Uterus (tissue), 4 donors: Measurements from ENCODE around the gene TVP23A. TPM values are rescaled to one million over a fixed set of nuclear protein-coding genes. Genes with fewer than 3 reads are reported as not detected.
"Not testable (repeated sequence)": the region's sequence is repeated elsewhere in the genome, so short reads cannot be mapped to it uniquely, and the experiment has no call there.

Source experiments
- DNase-seq, 2 donors: peaks; one replicate each; pipeline ENCODE4 v3.0.0-alpha.2; 2019 to 2020
- H3K27ac ChIP-seq, 2 donors: fragments of 200-600 bp; sonication (generic); 1 replicate in 1 of 2; 2 replicates in 1 of 2; pipeline ENCODE4 v1.5.1; 2016 to 2018
- H3K27me3 ChIP-seq, 2 donors: fragments of 200-600 bp; sonication (generic); one replicate each; pipeline ENCODE4 v1.5.1; 2018 to 2019; ENCODE audit warnings: control low read depth in 1 of 2
- H3K36me3 ChIP-seq, 2 donors: fragments of 200-600 bp; sonication (generic); one replicate each; pipeline ENCODE4 v1.5.1; 2019; ENCODE audit warnings: control low read depth in 1 of 2
- H3K4me1 ChIP-seq, 2 donors: fragments of 200-600 bp; sonication (generic); one replicate each; pipeline ENCODE4 v1.5.1; 2018 to 2019; ENCODE audit warnings: control low read depth in 1 of 2
- H3K4me3 ChIP-seq, 2 donors: fragments of 200-600 bp; sonication (generic); 1 replicate in 1 of 2; 2 replicates in 1 of 2; pipeline ENCODE4 v1.5.1; 2018 to 2019; ENCODE audit warnings: mild to moderate bottlenecking in 1 of 2
- H3K9me3 ChIP-seq, 2 donors: fragments of 200-600 bp; sonication (generic); one replicate each; pipeline ENCODE4 v1.5.1; 2019; ENCODE audit warnings: control low read depth in 1 of 2
- POLR2A ChIP-seq, 2 donors: fragments of 450-650 bp; IDR thresholded peaks; one replicate each; pipeline ENCODE4 v1.6.1; 2016; ENCODE audit warnings: antibody characterized with exemption in 2 of 2, mild to moderate bottlenecking in 1 of 2, moderate library complexity in 1 of 2
- intact Hi-C: fragments of 100-400 bp; cut with DNase I; formaldehyde crosslinking; loops from one replicate; pipeline ENCODE4 v1.15.1; 2023; ENCODE audit warnings: low total_unique reads
- total RNA-seq, 4 donors: library from RNA; depleted of rRNA in 3 of 4; stranded (reverse); fragments of >200 nt in 3 of 4; gene quantifications; one replicate each; pipeline versions ENCODE4 v1.1.0 to v1.2.4, GENCODE V29; 2014 to 2023
- TF ChIP-seq, protein P1 (sequence below), 4 experiments: fragments of 200-600 bp in 2 of 4; fragments of 450-650 bp in 2 of 4; sonication (generic) in 2 of 4; IDR thresholded peaks; one replicate each; pipeline ENCODE4 v1.5.1; 2016 to 2019; ENCODE audit warnings: antibody characterized with exemption in 4 of 4, mild to moderate bottlenecking in 2 of 4, moderate library complexity in 1 of 4
- donor health status: DM: yes; HTN: yes; CAD: no.

TVP23A gene
- total RNA-seq, 4 donors from 2014 or later, result 0.29 to 8.0 (median 7.6) TPM; not detected in 1

DNA sequence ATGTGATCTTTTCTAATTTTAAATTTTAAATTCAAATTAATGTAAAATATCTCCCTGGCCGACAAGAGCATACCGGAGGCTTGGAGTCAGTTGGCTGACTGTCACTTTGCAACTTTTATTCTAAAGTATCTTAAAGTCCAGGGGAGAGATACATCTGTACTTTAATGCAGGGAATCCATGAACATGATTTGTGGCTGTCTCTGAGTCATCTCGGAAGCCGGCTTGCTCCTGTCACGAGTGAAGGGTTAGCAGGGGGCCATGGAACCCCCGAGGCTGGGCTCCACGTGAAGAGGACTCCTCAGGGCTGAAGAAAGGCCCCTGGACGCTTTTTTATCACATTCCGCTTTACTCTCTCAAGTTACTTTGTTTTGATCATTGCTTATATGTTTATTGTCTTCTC lies 13.3 kb downstream of the TVP23A start:
- no peaks in the 10 kb centered on the region for H3K27me3 ChIP-seq
- H3K9me3 ChIP-seq, result no peaks in the 10 kb centered on the region
- no peaks in the 10 kb centered on the region for H3K36me3 ChIP-seq
- intact Hi-C loops, result no loop called here
- no peak overlapping the region for H3K4me3 ChIP-seq
- no peak overlapping the region for H3K27ac ChIP-seq
- TF ChIP-seq, protein P1, sequence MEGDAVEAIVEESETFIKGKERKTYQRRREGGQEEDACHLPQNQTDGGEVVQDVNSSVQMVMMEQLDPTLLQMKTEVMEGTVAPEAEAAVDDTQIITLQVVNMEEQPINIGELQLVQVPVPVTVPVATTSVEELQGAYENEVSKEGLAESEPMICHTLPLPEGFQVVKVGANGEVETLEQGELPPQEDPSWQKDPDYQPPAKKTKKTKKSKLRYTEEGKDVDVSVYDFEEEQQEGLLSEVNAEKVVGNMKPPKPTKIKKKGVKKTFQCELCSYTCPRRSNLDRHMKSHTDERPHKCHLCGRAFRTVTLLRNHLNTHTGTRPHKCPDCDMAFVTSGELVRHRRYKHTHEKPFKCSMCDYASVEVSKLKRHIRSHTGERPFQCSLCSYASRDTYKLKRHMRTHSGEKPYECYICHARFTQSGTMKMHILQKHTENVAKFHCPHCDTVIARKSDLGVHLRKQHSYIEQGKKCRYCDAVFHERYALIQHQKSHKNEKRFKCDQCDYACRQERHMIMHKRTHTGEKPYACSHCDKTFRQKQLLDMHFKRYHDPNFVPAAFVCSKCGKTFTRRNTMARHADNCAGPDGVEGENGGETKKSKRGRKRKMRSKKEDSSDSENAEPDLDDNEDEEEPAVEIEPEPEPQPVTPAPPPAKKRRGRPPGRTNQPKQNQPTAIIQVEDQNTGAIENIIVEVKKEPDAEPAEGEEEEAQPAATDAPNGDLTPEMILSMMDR (IDR thresholded peaks at IDR 0.05), result no peak
- no peak for TF ChIP-seq POLR2A (IDR thresholded peaks at IDR 0.05)
- DNase-seq, result no peak
- no peaks in the 10 kb centered on the region for H3K4me1 ChIP-seq

DNA sequence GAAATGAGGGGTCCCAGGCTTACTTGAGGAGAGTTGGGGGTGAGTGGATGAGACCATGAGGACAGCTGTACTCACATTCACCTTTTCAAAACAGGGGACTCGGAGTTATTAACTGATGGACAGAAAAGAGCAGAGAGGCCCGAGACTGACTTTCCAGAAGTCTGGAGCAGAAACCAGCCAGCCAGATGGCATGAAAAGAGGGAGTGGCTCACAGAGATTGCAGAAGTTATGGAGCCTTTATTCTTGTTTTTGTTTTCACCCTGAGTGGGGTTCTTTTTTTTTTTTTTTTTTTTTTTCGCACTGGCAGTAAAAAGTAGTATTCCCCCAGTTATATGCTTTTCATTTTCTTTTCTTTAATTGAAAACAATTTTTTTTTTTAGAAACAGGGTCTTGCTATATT lies 18.9 kb downstream of the TVP23A start:
- no peaks in the 10 kb centered on the region for H3K9me3 ChIP-seq
- H3K4me1 ChIP-seq, result no peaks in the 10 kb centered on the region
- no peak overlapping the region for H3K4me3 ChIP-seq
- intact Hi-C loops, result no loop called here
- H3K27ac ChIP-seq, result no peak overlapping the region
- no peak for DNase-seq
- H3K36me3 ChIP-seq, result no peaks in the 10 kb centered on the region
- TF ChIP-seq, protein P1 (IDR thresholded peaks at IDR 0.05), result no peak
- TF ChIP-seq POLR2A (IDR thresholded peaks at IDR 0.05), result no peak
- H3K27me3 ChIP-seq, result no peaks in the 10 kb centered on the region

DNA sequence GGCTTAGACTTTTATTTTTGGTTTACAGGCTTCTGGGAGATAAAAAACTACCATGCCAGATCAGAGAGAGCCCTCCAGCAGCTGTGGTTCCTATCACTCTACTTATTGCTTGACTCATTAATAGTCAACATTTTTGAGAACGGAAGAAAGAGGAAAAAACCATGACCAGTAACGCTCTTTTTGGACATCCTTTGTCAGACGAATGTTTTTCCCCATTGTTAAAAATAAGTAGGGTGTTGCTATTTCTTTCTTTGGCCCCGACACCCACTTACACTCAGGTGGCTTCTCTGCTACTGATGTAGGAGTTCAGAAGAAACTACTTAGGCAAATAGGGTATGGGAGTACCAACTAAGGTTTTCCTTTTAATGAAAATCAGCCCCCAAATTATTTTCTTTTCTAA lies 27.5 kb downstream of the TVP23A start:
- intact Hi-C loops, result no loop called here
- Histone ChIP-seq H3K27me3 (no peaks in the 10 kb centered on the region), H3K4me3 (no peak overlapping the region), H3K4me1 (no peaks in the 10 kb centered on the region), H3K9me3 (no peaks in the 10 kb centered on the region), H3K36me3 (no peaks in the 10 kb centered on the region), H3K27ac (no peak overlapping the region)
- TF ChIP-seq, protein P1 (IDR thresholded peaks at IDR 0.05), result no peak
- no peak for TF ChIP-seq POLR2A (IDR thresholded peaks at IDR 0.05)
- no peak for DNase-seq

DNA sequence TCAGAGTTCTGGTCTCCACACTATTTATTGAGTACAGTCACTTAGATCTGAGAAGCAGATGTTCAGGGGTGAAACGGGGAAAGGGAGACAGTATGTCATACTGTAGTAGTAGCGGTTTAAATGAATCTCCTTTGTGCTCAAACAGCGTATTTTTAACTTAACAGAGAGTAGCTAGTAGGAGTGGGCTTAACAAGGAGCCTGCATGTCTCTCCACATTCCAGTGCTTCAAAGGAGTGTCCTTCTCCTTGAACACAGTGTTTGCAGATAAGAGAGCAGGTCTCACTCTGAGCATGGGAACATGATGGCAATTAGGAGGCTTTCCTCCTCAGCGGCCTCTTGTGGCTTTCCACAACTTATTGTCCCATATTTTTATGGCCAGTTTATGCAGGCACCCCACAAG lies 30.0 kb downstream of the TVP23A start:
- H3K4me1 ChIP-seq, H3K4me3 ChIP-seq, H3K36me3 ChIP-seq, H3K9me3 ChIP-seq, H3K27ac ChIP-seq, intact Hi-C loops, DNase-seq, H3K27me3 ChIP-seq: not testable (repeated sequence)

DNA sequence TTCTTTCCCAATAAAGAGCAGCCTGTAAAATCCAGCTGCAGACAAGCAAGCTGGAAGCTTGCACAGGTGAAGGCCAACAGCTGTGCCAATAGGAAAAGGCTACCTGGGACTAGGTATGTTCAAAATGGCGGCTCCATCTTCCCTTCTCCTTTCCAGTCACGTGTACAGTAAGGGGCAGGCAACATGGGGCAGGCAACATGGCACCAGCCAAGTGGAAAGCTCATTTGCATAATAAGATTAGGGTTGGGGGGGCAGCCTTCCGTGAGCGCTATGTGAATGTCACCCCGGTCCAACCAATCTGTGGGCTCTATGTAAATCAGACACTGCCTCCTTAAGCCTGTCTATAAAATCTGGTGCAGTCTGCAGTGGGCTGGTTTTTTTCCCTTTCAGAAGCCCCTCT lies 31.3 kb downstream of the TVP23A start:
- Histone ChIP-seq H3K9me3 (no peaks in the 10 kb centered on the region), H3K27ac (no peak overlapping the region), H3K36me3 (no peaks in the 10 kb centered on the region), H3K27me3 (no peaks in the 10 kb centered on the region), H3K4me3 (no peak overlapping the region), H3K4me1 (no peaks in the 10 kb centered on the region)
- no peak for DNase-seq
- intact Hi-C loops, result no loop called here
- TF ChIP-seq POLR2A (IDR thresholded peaks at IDR 0.05), result no peak
- TF ChIP-seq, protein P1 (IDR thresholded peaks at IDR 0.05), result no peak

DNA sequence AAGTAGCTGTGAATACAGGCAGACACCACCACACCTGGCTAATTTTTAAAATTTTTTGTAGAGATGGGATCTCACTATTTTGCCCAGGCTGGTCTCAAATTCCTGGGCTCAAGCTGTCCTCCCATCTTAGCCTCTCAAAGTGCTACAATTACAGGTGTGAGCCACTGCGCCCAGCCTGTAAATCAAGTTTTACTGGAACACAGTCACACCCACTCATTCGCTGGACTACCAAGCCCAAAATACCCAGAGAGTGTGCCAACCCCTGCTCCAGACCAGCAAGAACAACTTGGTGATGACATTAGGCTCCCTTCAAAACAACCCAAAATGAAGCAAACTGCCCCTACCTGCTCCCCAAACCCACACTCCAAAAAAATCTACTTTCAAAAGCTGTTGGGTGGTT lies 36.0 kb downstream of the TVP23A start:
- intact Hi-C loops, result no loop called here
- H3K36me3 ChIP-seq, result no peaks in the 10 kb centered on the region
- TF ChIP-seq, protein P1 (IDR thresholded peaks at IDR 0.05), result no peak
- TF ChIP-seq POLR2A (IDR thresholded peaks at IDR 0.05), result no peak
- no peak for DNase-seq
- H3K4me3 ChIP-seq, result no peak overlapping the region
- no peaks in the 10 kb centered on the region for H3K9me3 ChIP-seq
- no peak overlapping the region for H3K27ac ChIP-seq
- no peaks in the 10 kb centered on the region for H3K27me3 ChIP-seq
- no peaks in the 10 kb centered on the region for H3K4me1 ChIP-seq
